WERI-Rb-1 (cell line): ENCODE measurements around the gene ATP6V1G1.

Experiments
- DNase-seq: peaks from one replicate; pipeline ENCODE4 v3.0.0-alpha.2; 2020
- H3K27ac ChIP-seq: fragments of 250-450 bp; sonication (Bioruptor Pico); 2 replicates; pipeline ENCODE4 v1.5.1; 2020; ENCODE audit warnings: mild to moderate bottlenecking, moderate library complexity
- H3K27me3 ChIP-seq: fragments of 250-450 bp; sonication (Bioruptor Pico); 2 replicates; pipeline ENCODE4 v1.5.1; 2021; ENCODE audit warnings: mild to moderate bottlenecking, low read depth, moderate library complexity; ENCODE audit not compliant: insufficient read depth, severe bottlenecking
- H3K36me3 ChIP-seq: fragments of 250-450 bp; sonication (Bioruptor Pico); 2 replicates; pipeline ENCODE4 v1.5.1; 2020; ENCODE audit warnings: mild to moderate bottlenecking, moderate library complexity
- H3K4me3 ChIP-seq: 2 replicates; pipeline ENCODE4 v1.5.1; 2011; ENCODE audit warnings: low read depth, mild to moderate bottlenecking, control low read depth, low read length
- H3K9me3 ChIP-seq: fragments of 250-450 bp; sonication (Bioruptor Pico); 2 replicates; pipeline ENCODE4 v1.5.1; 2021; ENCODE audit warnings: mild to moderate bottlenecking, moderate library complexity; ENCODE audit not compliant: severe bottlenecking
- TF ChIP-seq, protein P1 (sequence below): IDR thresholded peaks from 2 replicates; pipeline ENCODE4 v1.5.1; 2011; ENCODE audit warnings: low read depth, mild to moderate bottlenecking, control low read depth, inconsistent platforms, low read length

The ATP6V1G1 gene

DNA sequence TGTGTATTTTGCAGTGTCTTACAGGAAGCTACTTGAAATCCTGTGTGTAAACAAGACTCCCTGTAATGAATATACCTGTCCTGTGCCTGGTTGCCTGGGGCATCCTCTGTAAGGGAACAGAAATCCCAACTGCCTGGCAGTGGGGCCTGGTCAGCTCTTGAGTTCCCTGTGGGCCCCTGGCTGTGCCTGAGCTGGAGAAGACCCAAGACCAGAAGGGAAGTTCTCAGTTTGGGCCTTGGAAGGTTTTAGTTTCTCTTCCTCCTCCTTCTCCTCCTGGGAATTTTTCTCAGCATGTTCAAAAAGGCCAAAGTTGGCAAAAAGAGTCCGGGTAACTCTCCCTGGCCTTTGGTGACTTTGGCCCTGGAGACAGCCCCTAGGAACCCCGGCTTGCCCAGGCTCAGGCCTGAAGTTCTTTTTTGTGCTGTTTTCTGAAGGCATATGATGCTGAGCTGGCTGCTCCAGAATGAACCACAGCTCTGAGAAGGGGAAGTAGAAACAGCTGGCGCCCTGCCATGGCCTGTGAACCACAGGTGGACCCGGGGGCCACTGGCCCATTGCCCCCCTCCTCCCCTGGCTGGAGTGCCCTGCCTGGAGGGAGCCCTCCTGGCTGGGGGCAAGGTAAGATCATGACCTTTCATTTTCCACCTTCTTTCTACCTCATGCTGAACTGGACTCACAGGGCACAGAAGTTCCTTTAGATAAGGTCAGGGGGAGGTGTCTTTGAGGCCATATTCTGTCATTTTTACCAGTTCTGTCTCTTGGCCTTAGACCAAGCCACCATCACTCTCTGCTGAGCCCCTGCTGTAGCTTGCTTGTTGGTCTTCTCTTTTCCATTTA, 29.3 kb downstream of the ATP6V1G1 start:
- TF ChIP-seq, protein P1, sequence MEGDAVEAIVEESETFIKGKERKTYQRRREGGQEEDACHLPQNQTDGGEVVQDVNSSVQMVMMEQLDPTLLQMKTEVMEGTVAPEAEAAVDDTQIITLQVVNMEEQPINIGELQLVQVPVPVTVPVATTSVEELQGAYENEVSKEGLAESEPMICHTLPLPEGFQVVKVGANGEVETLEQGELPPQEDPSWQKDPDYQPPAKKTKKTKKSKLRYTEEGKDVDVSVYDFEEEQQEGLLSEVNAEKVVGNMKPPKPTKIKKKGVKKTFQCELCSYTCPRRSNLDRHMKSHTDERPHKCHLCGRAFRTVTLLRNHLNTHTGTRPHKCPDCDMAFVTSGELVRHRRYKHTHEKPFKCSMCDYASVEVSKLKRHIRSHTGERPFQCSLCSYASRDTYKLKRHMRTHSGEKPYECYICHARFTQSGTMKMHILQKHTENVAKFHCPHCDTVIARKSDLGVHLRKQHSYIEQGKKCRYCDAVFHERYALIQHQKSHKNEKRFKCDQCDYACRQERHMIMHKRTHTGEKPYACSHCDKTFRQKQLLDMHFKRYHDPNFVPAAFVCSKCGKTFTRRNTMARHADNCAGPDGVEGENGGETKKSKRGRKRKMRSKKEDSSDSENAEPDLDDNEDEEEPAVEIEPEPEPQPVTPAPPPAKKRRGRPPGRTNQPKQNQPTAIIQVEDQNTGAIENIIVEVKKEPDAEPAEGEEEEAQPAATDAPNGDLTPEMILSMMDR, result no peak
- Histone ChIP-seq H3K27me3 (no peaks in the 10 kb centered on the region), H3K36me3 (peaks cover 28% of the 10 kb centered on the region), H3K9me3 (no peaks in the 10 kb centered on the region), H3K27ac (no peak overlapping the region), H3K4me3 (no peak overlapping the region)
- no peak for DNase-seq

GRCh38 chr9:114619191-114619761, 31.7 kb downstream of the ATP6V1G1 start:
- H3K9me3 ChIP-seq, result no peaks in the 10 kb centered on the region
- no peak for DNase-seq
- H3K27ac ChIP-seq, result no peak overlapping the region
- no peaks in the 10 kb centered on the region for H3K27me3 ChIP-seq
- TF ChIP-seq, protein P1, result no peak
- peaks cover 44% of the 10 kb centered on the region for H3K36me3 ChIP-seq
- no peak overlapping the region for H3K4me3 ChIP-seq

DNA sequence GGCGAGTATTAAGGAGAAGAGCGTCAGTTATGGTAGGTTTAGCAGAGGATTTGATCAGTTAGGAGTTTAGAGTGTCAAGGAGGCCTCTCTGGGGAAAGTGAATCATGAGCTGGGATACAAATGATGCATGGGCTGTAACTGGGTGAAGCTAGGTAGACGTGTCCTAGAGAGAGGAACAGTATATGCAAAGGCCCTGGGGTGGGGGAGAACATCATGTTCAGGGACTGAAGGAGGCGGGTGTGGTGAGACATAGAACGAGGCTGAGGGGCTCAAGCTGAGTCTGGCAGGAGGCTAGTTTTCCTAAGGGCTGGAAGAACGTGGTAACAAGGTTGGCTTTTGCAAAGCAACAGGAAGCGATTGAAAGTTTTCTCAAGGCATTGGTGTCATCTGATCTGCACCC, 34.0 kb downstream of the ATP6V1G1 start:
- H3K27me3 ChIP-seq, result no peaks in the 10 kb centered on the region
- H3K9me3 ChIP-seq, result no peaks in the 10 kb centered on the region
- H3K36me3 ChIP-seq, result peaks cover 50% of the 10 kb centered on the region
- TF ChIP-seq, protein P1, result no peak
- H3K4me3 ChIP-seq, result no peak overlapping the region
- no peak for DNase-seq
- H3K27ac ChIP-seq, result no peak overlapping the region

- Histone ChIP-seq H3K9me3 (no peaks in the 10 kb centered on the region), H3K27me3 (no peaks in the 10 kb centered on the region), H3K27ac (no peak overlapping the region), H3K4me3 (no peak overlapping the region), H3K36me3 (peaks cover 54% of the 10 kb centered on the region)
- DNase-seq, result no peak
- TF ChIP-seq, protein P1, result no peak
Measured at GRCh38 chr9:114621975-114622609, 34.5 kb downstream of the ATP6V1G1 start.

DNA sequence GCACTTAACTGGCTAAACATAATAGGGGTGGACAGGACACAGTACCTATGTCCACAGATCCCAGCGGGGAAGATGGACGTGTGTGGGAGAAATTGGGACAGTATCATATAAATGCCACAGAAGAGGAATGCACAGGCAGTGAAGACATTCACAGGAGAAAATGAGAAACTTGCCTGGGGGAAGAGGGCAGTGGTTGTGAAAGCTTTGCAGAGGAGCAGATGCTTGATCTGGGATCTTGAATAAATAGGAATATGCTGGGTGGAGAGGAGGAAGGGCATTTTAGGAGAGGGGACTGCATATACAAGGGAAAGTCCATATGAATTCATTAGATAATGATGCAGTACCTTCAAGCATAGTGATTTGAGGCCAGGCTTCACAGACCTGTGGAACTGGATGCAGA, 37.1 kb downstream of the ATP6V1G1 start:
- TF ChIP-seq, protein P1, result no peak
- Histone ChIP-seq H3K4me3 (no peak overlapping the region), H3K9me3 (no peaks in the 10 kb centered on the region), H3K27me3 (no peaks in the 10 kb centered on the region), H3K27ac (no peak overlapping the region), H3K36me3 (peaks cover 57% of the 10 kb centered on the region)
- DNase-seq, result no peak
